Psoas muscle (tissue), 8 donors: Measurements from ENCODE around the gene RECQL5. TPM values are rescaled to one million over a fixed set of nuclear protein-coding genes. Genes with fewer than 3 reads are reported as not detected.
"Not testable (repeated sequence)": the region's sequence is repeated elsewhere in the genome, so short reads cannot be mapped to it uniquely, and the experiment has no call there.

Experiments
- ATAC-seq, 4 donors: fragments of 200-7000 bp; cut with Tn5 transposase; one replicate each; pipeline ENCODE4 v1.9.1; 2020; ENCODE audit warnings: moderate library complexity in 3 of 4, mild to moderate bottlenecking in 2 of 4
- DNase-seq, 2 donors: peaks; one replicate each; pipeline ENCODE4 v3.0.0-alpha.2; 2020
- H3K27ac ChIP-seq: fragments of 200-600 bp; one replicate; pipeline ENCODE4 v1.8.0; 2022
- H3K27me3 ChIP-seq, 3 donors: fragments of 200-600 bp in 1 of 3; one replicate each; pipeline versions ENCODE4 v1.6.1 to v1.8.0; 2013 to 2022; ENCODE audit warnings: low read length in 2 of 3, mild to moderate bottlenecking in 2 of 3, moderate library complexity in 1 of 3; ENCODE audit not compliant: insufficient read depth in 3 of 3
- H3K36me3 ChIP-seq, 2 donors: fragments of 200-600 bp in 1 of 2; one replicate each; pipeline versions ENCODE4 v1.6.1 to v1.8.0; 2013 to 2022; ENCODE audit warnings: low read depth in 1 of 2, mild to moderate bottlenecking in 1 of 2, moderate library complexity in 1 of 2; ENCODE audit not compliant: insufficient read depth in 1 of 2
- H3K4me1 ChIP-seq: fragments of 200-600 bp; one replicate; pipeline ENCODE4 v1.8.0; 2022
- H3K4me3 ChIP-seq: fragments of 200-600 bp; one replicate; pipeline ENCODE4 v1.8.0; 2022; ENCODE audit warnings: mild to moderate bottlenecking
- H3K9me3 ChIP-seq: fragments of 200-600 bp; one replicate; pipeline ENCODE4 v1.8.0; 2022
- WGBS, 3 donors: extraction: QIAGEN DNeasy Blood & Tissue Kit; methylation state at CpG; one replicate each; pipeline versions ENCODE4 v1.1.6 to v1.1.7; 2013; 5-methylcytosine and 5-hydroxymethylcytosine counted together
- intact Hi-C, 2 donors: fragments of 100-400 bp; cut with DNase I; formaldehyde crosslinking; loops; one replicate each; pipeline versions ENCODE4 v1.11.0 to v1.14.2; 2022
- polyA plus RNA-seq, 3 donors: library from polyadenylated mRNA; stranded (reverse); fragments of 200-250 nt; gene quantifications; one replicate each; pipeline ENCODE4 v1.2.3, GENCODE V29; 2013
- total RNA-seq, 4 donors: library from RNA; stranded (reverse); fragmentation: NEBNext Ultra II Directional in 2 of 4; extraction: Animal tissue kit (Norgen Biotek cat#: 25700) in 2 of 4; gene quantifications; one replicate each; pipeline versions ENCODE4 v1.2.1 to v1.2.4, GENCODE V29; 2021 to 2023
- TF ChIP-seq, protein P1 (sequence below): fragments of 200-600 bp; IDR thresholded peaks from one replicate; pipeline ENCODE4 v1.8.0; 2022; ENCODE audit warnings: antibody characterized with exemption
- donor health status: healthy with polysubstance abuse.
- donor health status: DM: no; HTN: no; CAD: no; lungs with moderate emphysema.
- donor health status: Bipolar disorder and iron deficiency.
- donor health status: healthy.
- donor health status: DM: yes; HTN: yes; CAD: no.
- donor health status: DM: no; HTN: no; CAD: no.
- donor health status: DM: no; HTN: no; CAD: no.
- donor health status: DM: yes; HTN: yes; CAD: no.

The RECQL5 gene
- total and polyA plus RNA-seq, 7 donors: 5.7 to 16.0 (median 8.0) TPM

DNA sequence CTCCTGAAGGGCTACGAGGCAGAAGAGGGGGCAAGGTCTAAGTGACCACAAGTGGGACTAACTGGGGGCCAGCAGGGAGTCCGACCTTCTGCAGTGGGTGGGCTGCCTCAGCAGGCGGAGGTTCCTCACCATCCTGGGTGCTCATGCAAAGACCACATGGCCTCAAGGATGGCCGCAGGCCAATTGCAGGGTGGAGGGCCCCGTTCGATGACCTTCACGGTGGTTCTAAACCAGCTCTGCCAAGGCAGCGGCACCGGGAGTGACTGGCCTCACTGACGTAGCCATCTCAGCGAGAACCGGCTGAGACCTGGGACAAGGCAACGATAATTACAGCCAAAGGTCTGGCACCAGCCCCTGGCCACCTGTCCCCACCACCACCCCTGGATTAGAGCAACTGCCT is 28.1 kb downstream of the RECQL5 start:
- WGBS, 3 donors: 73 to 74% (median 73%) methylated on average over 12 to 13 of the region's 13 CpGs
- Histone ChIP-seq H3K27me3 (no peaks in the 10 kb centered on the region), H3K9me3 (no peaks in the 10 kb centered on the region), H3K4me3 (no peak overlapping the region), H3K27ac (no peak overlapping the region), H3K36me3 (no peaks in the 10 kb centered on the region), H3K4me1 (peaks cover 30% of the 10 kb centered on the region)
- DNase-seq (peak in 1 of 2 donors; percentile 46), ATAC-seq (no peak)
- intact Hi-C loops: no loop called here
- TF ChIP-seq, protein P1, sequence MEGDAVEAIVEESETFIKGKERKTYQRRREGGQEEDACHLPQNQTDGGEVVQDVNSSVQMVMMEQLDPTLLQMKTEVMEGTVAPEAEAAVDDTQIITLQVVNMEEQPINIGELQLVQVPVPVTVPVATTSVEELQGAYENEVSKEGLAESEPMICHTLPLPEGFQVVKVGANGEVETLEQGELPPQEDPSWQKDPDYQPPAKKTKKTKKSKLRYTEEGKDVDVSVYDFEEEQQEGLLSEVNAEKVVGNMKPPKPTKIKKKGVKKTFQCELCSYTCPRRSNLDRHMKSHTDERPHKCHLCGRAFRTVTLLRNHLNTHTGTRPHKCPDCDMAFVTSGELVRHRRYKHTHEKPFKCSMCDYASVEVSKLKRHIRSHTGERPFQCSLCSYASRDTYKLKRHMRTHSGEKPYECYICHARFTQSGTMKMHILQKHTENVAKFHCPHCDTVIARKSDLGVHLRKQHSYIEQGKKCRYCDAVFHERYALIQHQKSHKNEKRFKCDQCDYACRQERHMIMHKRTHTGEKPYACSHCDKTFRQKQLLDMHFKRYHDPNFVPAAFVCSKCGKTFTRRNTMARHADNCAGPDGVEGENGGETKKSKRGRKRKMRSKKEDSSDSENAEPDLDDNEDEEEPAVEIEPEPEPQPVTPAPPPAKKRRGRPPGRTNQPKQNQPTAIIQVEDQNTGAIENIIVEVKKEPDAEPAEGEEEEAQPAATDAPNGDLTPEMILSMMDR: no peak

DNA sequence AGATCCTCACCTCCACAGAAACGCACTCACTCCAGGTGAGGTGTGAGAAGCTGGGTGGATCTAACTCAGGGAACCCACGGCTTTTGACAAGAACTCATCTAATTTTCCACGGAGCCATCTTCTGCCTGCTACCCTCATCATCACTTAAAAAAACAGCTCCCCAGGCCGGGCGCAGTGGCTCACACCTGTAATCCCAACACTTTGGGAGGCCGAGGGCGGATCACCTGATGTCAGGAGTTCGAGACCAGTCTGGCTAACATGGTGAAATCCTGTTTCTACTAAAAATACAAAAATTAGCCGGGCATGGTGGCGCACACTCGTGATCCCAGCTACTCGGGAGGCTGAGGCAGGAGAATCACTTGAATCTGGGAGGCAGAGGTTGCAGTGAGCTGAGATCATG is 28.9 kb downstream of the RECQL5 start:
- DNase-seq: peak in 1 of 2 donors; percentile 28
- peaks cover 39% of the 10 kb centered on the region for H3K4me1 ChIP-seq
- H3K27ac ChIP-seq, H3K36me3 ChIP-seq, intact Hi-C loops, ATAC-seq, H3K9me3 ChIP-seq, H3K27me3 ChIP-seq, H3K4me3 ChIP-seq: not testable (repeated sequence)
- WGBS, 3 donors: 94 to 100% (median 96%) methylated on average over 12 of the region's 12 CpGs

DNA sequence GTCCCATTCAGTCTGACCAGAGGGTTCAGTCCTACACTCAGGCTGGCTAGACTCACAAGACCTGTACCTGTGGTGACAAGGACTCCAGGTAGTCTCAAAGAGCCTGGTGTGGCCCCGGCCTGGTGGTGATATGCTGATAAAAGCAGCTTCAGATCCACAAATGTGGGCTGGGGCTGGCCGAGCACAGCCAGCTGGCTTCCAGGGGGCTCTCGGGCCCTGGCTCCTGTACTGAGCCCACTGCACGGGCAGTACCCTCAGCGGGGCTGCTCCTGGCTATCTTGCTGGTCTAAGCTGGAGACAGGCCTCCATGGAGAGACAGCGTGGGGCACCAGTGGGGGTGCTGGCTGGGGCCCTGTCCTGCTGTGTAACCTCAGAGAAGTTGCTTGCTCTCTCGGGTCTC is 29.4 kb downstream of the RECQL5 start:
- H3K27ac ChIP-seq: no peak overlapping the region
- no peaks in the 10 kb centered on the region for H3K27me3 ChIP-seq
- intact Hi-C loops: no loop called here
- no peaks in the 10 kb centered on the region for H3K36me3 ChIP-seq
- ATAC-seq: no peak
- TF ChIP-seq, protein P1: no peak
- DNase-seq: peak in 1 of 2 donors; percentile 11
- 91 to 94% (median 92%) methylated on average over 6 to 7 of the region's 7 CpGs for WGBS, 3 donors
- no peak overlapping the region for H3K4me3 ChIP-seq
- H3K4me1 ChIP-seq: peaks cover 43% of the 10 kb centered on the region
- H3K9me3 ChIP-seq: no peaks in the 10 kb centered on the region

DNA sequence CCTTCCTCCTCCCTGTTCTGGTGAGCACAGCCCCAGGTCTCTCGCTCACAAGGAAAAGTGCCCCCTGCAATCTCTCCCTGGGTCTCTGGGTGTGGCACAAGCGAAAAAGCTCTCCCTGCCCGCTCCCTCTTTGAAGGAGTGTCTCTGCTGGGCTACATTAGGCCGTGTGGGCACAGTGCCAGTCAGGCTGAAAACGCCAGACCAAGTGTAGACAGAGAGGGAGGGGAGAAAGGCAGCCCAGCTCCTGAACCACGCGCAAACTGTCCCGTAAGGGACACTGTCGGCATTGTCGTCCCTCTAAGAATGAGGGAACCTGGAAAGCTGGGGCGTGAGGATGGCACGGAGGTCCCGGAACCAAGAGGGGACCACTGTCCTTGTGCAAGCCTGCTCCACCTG is 29.8 kb downstream of the RECQL5 start:
- 72 to 85% (median 79%) methylated on average over 13 of the region's 13 CpGs for WGBS, 3 donors
- Histone ChIP-seq H3K27ac (no peak overlapping the region), H3K36me3 (no peaks in the 10 kb centered on the region), H3K27me3 (no peaks in the 10 kb centered on the region), H3K4me3 (no peak overlapping the region), H3K9me3 (no peaks in the 10 kb centered on the region), H3K4me1 (peaks cover 46% of the 10 kb centered on the region)
- TF ChIP-seq, protein P1: no peak
- intact Hi-C loops: no loop called here
- DNase-seq (no peak), ATAC-seq (no peak)

DNA sequence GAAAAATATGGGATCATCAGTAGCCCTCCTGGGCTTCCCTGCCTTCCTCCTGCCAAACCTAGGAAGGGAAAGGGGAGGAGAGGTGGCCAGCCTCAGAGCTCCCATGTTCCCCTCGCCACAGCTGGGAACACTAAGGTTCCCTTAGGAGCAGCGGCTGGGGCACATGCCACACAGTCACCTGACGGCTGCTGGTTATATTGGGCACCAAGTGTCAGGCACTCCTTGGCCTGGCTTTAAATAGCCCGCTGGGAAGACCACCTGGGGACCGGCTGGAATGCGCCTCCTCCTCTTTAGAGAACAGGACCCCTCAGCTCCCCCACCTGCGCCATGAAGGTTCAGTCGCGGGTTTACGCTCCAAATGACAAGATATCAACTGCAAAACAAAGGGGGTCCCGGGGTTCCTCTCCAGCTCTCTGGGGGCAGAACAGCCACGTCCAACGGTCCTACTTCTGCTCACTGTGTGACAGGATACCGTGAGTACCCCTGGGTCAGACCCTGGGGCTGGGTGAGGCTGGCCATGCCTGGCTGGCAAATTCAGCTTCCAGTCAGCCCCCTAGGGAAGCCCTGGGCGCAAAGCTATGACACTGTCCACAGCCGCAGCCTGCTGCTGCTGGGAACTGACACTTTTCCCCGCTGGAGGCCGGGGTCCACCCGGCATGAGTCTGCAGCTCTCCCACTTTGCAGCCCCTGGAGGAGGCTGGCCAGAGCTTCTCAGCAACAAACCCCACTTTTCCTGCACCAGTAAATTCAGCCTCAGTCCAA is 30.4 kb downstream of the RECQL5 start:
- H3K9me3 ChIP-seq: no peaks in the 10 kb centered on the region
- no peak overlapping the region for H3K4me3 ChIP-seq
- TF ChIP-seq, protein P1: no peak
- H3K4me1 ChIP-seq: peaks cover 46% of the 10 kb centered on the region
- H3K36me3 ChIP-seq: no peaks in the 10 kb centered on the region
- H3K27ac ChIP-seq: peak overlapping the region; percentile 69
- intact Hi-C loops: no loop called here
- ATAC-seq (peak in 2 of 4 donors; percentile 29 to 37), DNase-seq (peak in 1 of 2 donors; percentile 32)
- WGBS, 3 donors: 72 to 78% (median 77%) methylated on average over 19 of the region's 19 CpGs
- no peaks in the 10 kb centered on the region for H3K27me3 ChIP-seq
